HCT116 (cell line): ENCODE results near the gene SLC9A9. TPM values are rescaled to one million over a fixed set of nuclear protein-coding genes. Genes with fewer than 3 reads are reported as not detected.

Experiments used
- ATAC-seq: fragments of 200-7000 bp; cut with Tn5 transposase; 2 replicates; pipeline ENCODE4 v1.9.1; 2020; ENCODE audit warnings: mild to moderate bottlenecking, moderate library complexity
- BruUV-seq: library from RNA; stranded (reverse); fragments of 400-500 nt; replicated peaks from 2 replicates; lab custom pipeline; 2021; lab: Mats Ljungman, UMichigan
- CTCF ChIA-PET: fragments of 300-600 bp; sonication (Branson Sonifier 250); formaldehyde crosslinking; loops from one replicate; lab custom pipeline; 2021; ENCODE audit warnings: antibody characterized with exemption; lab: Charles Lee
- POLR2A ChIA-PET: fragments of 300-600, 350-600 bp; sonication (Branson Sonifier 250); formaldehyde crosslinking; loops from one replicate; lab custom pipeline; 2021; ENCODE audit warnings: antibody characterized with exemption; lab: Charles Lee
- RAD21 ChIA-PET, 2 experiments: fragments of 300-600 bp; sonication (Branson Sonifier 250); formaldehyde crosslinking; loops; one replicate each; lab custom pipeline; 2023; ENCODE audit warnings: low total read pairs in 2 of 2; ENCODE audit not compliant: uncharacterized antibody in 2 of 2, unreplicated experiment in 2 of 2, low non-redundant PET in 1 of 2; lab: Charles Lee
- DNase-seq: peaks from one replicate; pipeline ENCODE4 v3.0.0-alpha.2; 2010; ENCODE audit warnings: low read depth, low spot score
- H2AFZ ChIP-seq: fragments of 200-600 bp; shearing (Covaris generic), sonication (generic); 2 replicates; pipeline ENCODE4 v1.6.1; 2017; ENCODE audit warnings: low read depth, mixed run types, mixed read lengths, antibody characterized with exemption, low read length; ENCODE audit not compliant: poor library complexity, severe bottlenecking
- H3K27ac ChIP-seq: 2 replicates; pipeline ENCODE4 v1.5.1; 2012; ENCODE audit warnings: low read depth, low read length
- H3K27me3 ChIP-seq: fragments of 200-600 bp; sonication (generic); 2 replicates; pipeline ENCODE4 v1.6.1; 2016; ENCODE audit warnings: mixed run types, low read length, mixed read lengths; ENCODE audit not compliant: insufficient read depth
- H3K36me3 ChIP-seq, 2 experiments: fragments of 200-500 bp in 1 of 2; fragments of 200-600 bp in 1 of 2; sonication (Bioruptor generic) in 1 of 2; sonication (generic) in 1 of 2; 2 replicates each; pipeline versions ENCODE4 v1.5.1 to v1.6.1; 2014 to 2016; ENCODE audit warnings: low read length in 2 of 2, inconsistent platforms in 1 of 2, mixed read lengths in 1 of 2, mixed run types in 1 of 2; ENCODE audit not compliant: insufficient read depth in 2 of 2, control insufficient read depth in 1 of 2
- H3K4me1 ChIP-seq, 2 experiments: fragments of 200-600 bp in 1 of 2; sonication (generic) in 1 of 2; 2 replicates each; pipeline versions ENCODE4 v1.5.1 to v1.6.1; 2012 to 2017; ENCODE audit warnings: low read length in 2 of 2, inconsistent platforms in 1 of 2, mild to moderate bottlenecking in 1 of 2, mixed read lengths in 1 of 2, mixed run types in 1 of 2, moderate library complexity in 1 of 2; ENCODE audit not compliant: insufficient read depth in 2 of 2, control insufficient read depth in 1 of 2
- H3K4me2 ChIP-seq: fragments of 200-600 bp; sonication (generic); 2 replicates; pipeline ENCODE4 v1.6.1; 2017; ENCODE audit warnings: mixed run types, low read length, mixed read lengths
- H3K4me3 ChIP-seq, 2 experiments: fragments of 200-600 bp in 1 of 2; sonication (generic) in 1 of 2; replicated peaks in 1 of 2; 2 replicates each; pipeline ENCODE4 v1.5.1; 2011 to 2016; ENCODE audit warnings: low read length in 2 of 2, control low read depth in 1 of 2, low read depth in 1 of 2, mild to moderate bottlenecking in 1 of 2, mixed read lengths in 1 of 2, mixed run types in 1 of 2
- H3K79me2 ChIP-seq: fragments of 200-600 bp; sonication (generic); 2 replicates; pipeline ENCODE4 v1.6.1; 2017; ENCODE audit warnings: mild to moderate bottlenecking, mixed run types, low read length, moderate library complexity, mixed read lengths; ENCODE audit not compliant: insufficient read depth
- H3K9ac ChIP-seq: fragments of 200-600 bp; sonication (generic); 2 replicates; pipeline ENCODE4 v1.6.1; 2016; ENCODE audit warnings: low read length, mixed read lengths
- H3K9me2 ChIP-seq: fragments of 200-600 bp; sonication (generic), shearing (Covaris generic); 2 replicates; pipeline ENCODE4 v1.6.1; 2017; ENCODE audit warnings: mixed run types, mild to moderate bottlenecking, moderate library complexity; ENCODE audit not compliant: insufficient read depth
- H3K9me3 ChIP-seq, 2 experiments: fragments of 200-500 bp in 1 of 2; fragments of 200-600 bp in 1 of 2; sonication (Bioruptor generic) in 1 of 2; sonication (generic) in 1 of 2; 2 replicates each; pipeline ENCODE4 v1.6.1; 2014 to 2017; ENCODE audit warnings: low read length in 2 of 2, mixed read lengths in 2 of 2, inconsistent platforms in 1 of 2, low read depth in 1 of 2, mild to moderate bottlenecking in 1 of 2, mixed run types in 1 of 2, moderate library complexity in 1 of 2; ENCODE audit not compliant: control insufficient read depth in 1 of 2, insufficient read depth in 1 of 2
- H4K20me1 ChIP-seq: fragments of 200-600 bp; sonication (generic), shearing (Covaris generic); 2 replicates; pipeline ENCODE4 v1.6.1; 2017; ENCODE audit warnings: mixed run types, mild to moderate bottlenecking, moderate library complexity; ENCODE audit not compliant: insufficient read depth
- CBX3 ChIP-seq: IDR thresholded peaks from 2 replicates; pipeline ENCODE4 v1.6.1; 2012; ENCODE audit warnings: low read depth
- CEBPB ChIP-seq: IDR thresholded peaks from 2 replicates; pipeline ENCODE4 v1.6.1; 2012; ENCODE audit warnings: low read depth
- EGR1 ChIP-seq: IDR thresholded peaks from 2 replicates; pipeline ENCODE4 v1.6.1; 2012; ENCODE audit warnings: low read depth
- FOSL1 ChIP-seq: IDR thresholded peaks from 2 replicates; pipeline ENCODE4 v1.6.1; 2012; ENCODE audit warnings: low read depth
- JUND ChIP-seq: IDR thresholded peaks from 2 replicates; pipeline ENCODE4 v1.6.1; 2012
- SIN3A ChIP-seq: IDR thresholded peaks from 2 replicates; pipeline ENCODE4 v1.6.1; 2012; ENCODE audit warnings: low read depth
- SRF ChIP-seq: IDR thresholded peaks from 2 replicates; pipeline ENCODE4 v1.6.1; 2012; ENCODE audit warnings: low read depth
- ZFX ChIP-seq: fragments of 450-650 bp; IDR thresholded peaks from 2 replicates; pipeline ENCODE4 v1.6.1; 2017
- intact Hi-C: fragments of 100-400 bp; cut with micrococcal nuclease; formaldehyde crosslinking; loops from 2 replicates; pipeline ENCODE4 v1.10.0; 2022
- total RNA-seq: library from RNA; stranded (reverse); gene quantifications from one replicate; pipeline ENCODE4 v1.2.1, GENCODE V29; 2021; ENCODE audit not compliant: unreplicated experiment
- TF ChIP-seq, protein P1 (sequence below): IDR thresholded peaks from 2 replicates; pipeline ENCODE4 v1.6.1; 2012
- TF ChIP-seq, protein P2 (sequence below): IDR thresholded peaks from 2 replicates; pipeline ENCODE4 v1.6.1; 2011; ENCODE audit warnings: mild to moderate bottlenecking, low read length, moderate library complexity; ENCODE audit not compliant: insufficient replicate concordance; ENCODE audit errors: extremely low read depth
- TF ChIP-seq, protein P3 (sequence below), 3 experiments: fragments of 200-600 bp in 1 of 3; sonication (generic) in 1 of 3; IDR thresholded peaks in 2 of 3; conservative IDR thresholded peaks in 1 of 3; 2 replicates each; pipeline ENCODE4 v1.5.1; 2012 to 2017; ENCODE audit warnings: low read depth in 2 of 3, low read length in 2 of 3, antibody characterized with exemption in 1 of 3, borderline replicate concordance in 1 of 3, control low read depth in 1 of 3, mild to moderate bottlenecking in 1 of 3, mixed read lengths in 1 of 3, mixed run types in 1 of 3, moderate library complexity in 1 of 3; ENCODE audit not compliant: insufficient read depth in 1 of 3

Gene SLC9A9
- total RNA-seq, 1 experiment from 2014 or later = 0.20 TPM

DNA sequence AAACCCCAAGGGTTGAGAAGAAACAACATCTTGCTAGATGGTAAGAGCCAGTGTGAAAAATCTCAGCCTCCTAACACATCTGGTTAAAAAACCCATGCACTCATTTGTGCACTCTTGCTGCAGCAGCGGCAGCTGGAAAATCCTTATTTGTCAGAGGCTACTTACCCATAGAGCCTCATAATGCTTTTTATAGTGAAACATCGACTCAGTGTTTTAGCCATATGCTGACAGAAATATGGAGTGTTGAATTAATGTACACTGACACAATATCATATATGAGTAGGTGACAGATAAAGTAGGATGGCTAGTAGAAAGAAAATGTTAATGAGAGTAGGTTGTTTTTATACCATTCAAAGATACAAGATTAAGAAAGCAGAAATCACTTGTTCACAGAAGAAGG is 13.0 kb downstream of the SLC9A9 start:
- no peaks in the 10 kb centered on the region for H3K79me2 ChIP-seq
- no peaks in the 10 kb centered on the region for H3K9me2 ChIP-seq
- no peak overlapping the region for H3K4me3 ChIP-seq
- H3K27ac ChIP-seq = no peak overlapping the region
- no peaks in the 10 kb centered on the region for H3K36me3 ChIP-seq
- ATAC-seq (no peak), DNase-seq (no peak)
- no peak overlapping the region for H2AFZ ChIP-seq
- H4K20me1 ChIP-seq = no peaks in the 10 kb centered on the region
- intact Hi-C loops = no loop called here
- no peak overlapping the region for H3K9ac ChIP-seq
- ChIA-PET CTCF (no interaction called here), POLR2A (no interaction called here), RAD21 (no interaction called here)
- BruUV-seq = no TSS peak
- no peaks in the 10 kb centered on the region for H3K27me3 ChIP-seq
- no peak overlapping the region for H3K4me2 ChIP-seq
- peaks cover 5 to 8% of the 10 kb centered on the region in 2 experiments; a peak in 3 of 4 replicates for H3K4me1 ChIP-seq
- no peaks in the 10 kb centered on the region for H3K9me3 ChIP-seq
- TF ChIP-seq CBX3 = no peak
- TF ChIP-seq, all 23 proteins: peak for 0

DNA sequence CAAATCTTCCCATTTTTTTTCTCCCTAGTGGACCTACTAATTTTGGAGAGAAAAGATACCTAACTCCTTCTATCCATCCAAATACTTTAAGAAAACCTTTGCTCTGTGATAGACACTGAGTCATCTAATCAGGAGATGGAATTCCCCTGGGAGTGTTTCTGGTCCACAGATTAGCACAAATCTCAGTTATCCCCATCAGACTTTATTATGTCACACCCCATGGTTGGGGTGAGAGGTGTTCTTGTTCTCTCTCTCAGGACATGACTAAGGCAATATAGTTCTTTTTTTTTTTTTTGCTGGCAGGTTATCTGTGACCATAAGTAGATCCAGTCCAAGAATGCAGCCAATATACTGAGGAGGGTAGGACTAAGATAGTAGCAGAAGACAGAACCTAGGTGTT is 15.8 kb downstream of the SLC9A9 start:
- H3K9ac ChIP-seq = no peak overlapping the region
- POLR2A ChIA-PET = no interaction called here
- no peak overlapping the region for H3K27ac ChIP-seq
- H3K9me2 ChIP-seq = no peaks in the 10 kb centered on the region
- H3K27me3 ChIP-seq = no peaks in the 10 kb centered on the region
- no peak for TF ChIP-seq SIN3A
- TF ChIP-seq JUND = no peak
- TF ChIP-seq FOSL1 = no peak
- TF ChIP-seq, protein P1, sequence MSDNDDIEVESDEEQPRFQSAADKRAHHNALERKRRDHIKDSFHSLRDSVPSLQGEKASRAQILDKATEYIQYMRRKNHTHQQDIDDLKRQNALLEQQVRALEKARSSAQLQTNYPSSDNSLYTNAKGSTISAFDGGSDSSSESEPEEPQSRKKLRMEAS = no peak
- TF ChIP-seq, protein P2, sequence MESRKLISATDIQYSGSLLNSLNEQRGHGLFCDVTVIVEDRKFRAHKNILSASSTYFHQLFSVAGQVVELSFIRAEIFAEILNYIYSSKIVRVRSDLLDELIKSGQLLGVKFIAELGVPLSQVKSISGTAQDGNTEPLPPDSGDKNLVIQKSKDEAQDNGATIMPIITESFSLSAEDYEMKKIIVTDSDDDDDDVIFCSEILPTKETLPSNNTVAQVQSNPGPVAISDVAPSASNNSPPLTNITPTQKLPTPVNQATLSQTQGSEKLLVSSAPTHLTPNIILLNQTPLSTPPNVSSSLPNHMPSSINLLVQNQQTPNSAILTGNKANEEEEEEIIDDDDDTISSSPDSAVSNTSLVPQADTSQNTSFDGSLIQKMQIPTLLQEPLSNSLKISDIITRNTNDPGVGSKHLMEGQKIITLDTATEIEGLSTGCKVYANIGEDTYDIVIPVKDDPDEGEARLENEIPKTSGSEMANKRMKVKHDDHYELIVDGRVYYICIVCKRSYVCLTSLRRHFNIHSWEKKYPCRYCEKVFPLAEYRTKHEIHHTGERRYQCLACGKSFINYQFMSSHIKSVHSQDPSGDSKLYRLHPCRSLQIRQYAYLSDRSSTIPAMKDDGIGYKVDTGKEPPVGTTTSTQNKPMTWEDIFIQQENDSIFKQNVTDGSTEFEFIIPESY = no peak
- TF ChIP-seq SRF = no peak
- TF ChIP-seq ZFX = no peak
- TF ChIP-seq, protein P3, sequence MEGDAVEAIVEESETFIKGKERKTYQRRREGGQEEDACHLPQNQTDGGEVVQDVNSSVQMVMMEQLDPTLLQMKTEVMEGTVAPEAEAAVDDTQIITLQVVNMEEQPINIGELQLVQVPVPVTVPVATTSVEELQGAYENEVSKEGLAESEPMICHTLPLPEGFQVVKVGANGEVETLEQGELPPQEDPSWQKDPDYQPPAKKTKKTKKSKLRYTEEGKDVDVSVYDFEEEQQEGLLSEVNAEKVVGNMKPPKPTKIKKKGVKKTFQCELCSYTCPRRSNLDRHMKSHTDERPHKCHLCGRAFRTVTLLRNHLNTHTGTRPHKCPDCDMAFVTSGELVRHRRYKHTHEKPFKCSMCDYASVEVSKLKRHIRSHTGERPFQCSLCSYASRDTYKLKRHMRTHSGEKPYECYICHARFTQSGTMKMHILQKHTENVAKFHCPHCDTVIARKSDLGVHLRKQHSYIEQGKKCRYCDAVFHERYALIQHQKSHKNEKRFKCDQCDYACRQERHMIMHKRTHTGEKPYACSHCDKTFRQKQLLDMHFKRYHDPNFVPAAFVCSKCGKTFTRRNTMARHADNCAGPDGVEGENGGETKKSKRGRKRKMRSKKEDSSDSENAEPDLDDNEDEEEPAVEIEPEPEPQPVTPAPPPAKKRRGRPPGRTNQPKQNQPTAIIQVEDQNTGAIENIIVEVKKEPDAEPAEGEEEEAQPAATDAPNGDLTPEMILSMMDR (IDR thresholded peaks at IDR 0.05 in 2 of 3, conservative IDR thresholded peaks at IDR 0.05 in 1 of 3; ENCODE audit: borderline replicate concordance in 1 of 3, insufficient read depth in 1 of 3, low read depth in 2 of 3, low read length in 2 of 3) = no peak
- TF ChIP-seq EGR1 = no peak
- TF ChIP-seq CEBPB = no peak
- RAD21 ChIA-PET = no interaction called here
- H3K79me2 ChIP-seq = no peaks in the 10 kb centered on the region
- no peaks in the 10 kb centered on the region for H3K36me3 ChIP-seq
- BruUV-seq = no TSS peak
- no peaks in the 10 kb centered on the region for H4K20me1 ChIP-seq
- H3K9me3 ChIP-seq = no peaks in the 10 kb centered on the region
- intact Hi-C loops = no loop called here
- no peak overlapping the region for H3K4me2 ChIP-seq
- peaks cover 5 to 12% of the 10 kb centered on the region in 2 experiments; a peak in 3 of 4 replicates for H3K4me1 ChIP-seq
- H2AFZ ChIP-seq = no peak overlapping the region
- no peak overlapping the region for H3K4me3 ChIP-seq
- no peak for ATAC-seq
- CTCF ChIA-PET = no interaction called here
- DNase-seq = no peak
